Measurements from ENCODE around the gene LHX2.

DNA sequence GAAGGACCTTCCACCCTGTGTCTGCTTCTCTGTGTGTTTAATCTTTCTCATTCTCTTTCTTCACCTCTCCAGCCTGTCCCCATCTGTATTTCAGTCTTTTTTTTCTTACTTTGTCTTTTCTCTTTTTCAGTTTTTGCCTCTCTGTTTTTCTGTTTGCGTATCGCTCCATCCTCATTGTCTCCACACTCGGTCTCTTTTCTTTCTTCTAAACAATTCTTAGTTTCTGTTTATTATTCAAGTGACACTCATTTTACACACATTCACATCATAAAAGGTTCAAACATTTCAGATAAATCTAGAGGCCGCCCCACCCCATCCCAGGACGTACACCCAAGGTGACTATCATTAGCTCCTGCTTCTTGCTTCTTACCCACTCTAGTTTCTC is 9.8 kb downstream of the LHX2 start:
- TF ChIP-seq, protein P1, sequence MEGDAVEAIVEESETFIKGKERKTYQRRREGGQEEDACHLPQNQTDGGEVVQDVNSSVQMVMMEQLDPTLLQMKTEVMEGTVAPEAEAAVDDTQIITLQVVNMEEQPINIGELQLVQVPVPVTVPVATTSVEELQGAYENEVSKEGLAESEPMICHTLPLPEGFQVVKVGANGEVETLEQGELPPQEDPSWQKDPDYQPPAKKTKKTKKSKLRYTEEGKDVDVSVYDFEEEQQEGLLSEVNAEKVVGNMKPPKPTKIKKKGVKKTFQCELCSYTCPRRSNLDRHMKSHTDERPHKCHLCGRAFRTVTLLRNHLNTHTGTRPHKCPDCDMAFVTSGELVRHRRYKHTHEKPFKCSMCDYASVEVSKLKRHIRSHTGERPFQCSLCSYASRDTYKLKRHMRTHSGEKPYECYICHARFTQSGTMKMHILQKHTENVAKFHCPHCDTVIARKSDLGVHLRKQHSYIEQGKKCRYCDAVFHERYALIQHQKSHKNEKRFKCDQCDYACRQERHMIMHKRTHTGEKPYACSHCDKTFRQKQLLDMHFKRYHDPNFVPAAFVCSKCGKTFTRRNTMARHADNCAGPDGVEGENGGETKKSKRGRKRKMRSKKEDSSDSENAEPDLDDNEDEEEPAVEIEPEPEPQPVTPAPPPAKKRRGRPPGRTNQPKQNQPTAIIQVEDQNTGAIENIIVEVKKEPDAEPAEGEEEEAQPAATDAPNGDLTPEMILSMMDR (IDR thresholded peaks at IDR 0.05) = no peak
- TF ChIP-seq POLR2A (IDR thresholded peaks at IDR 0.05) = no peak

All from prostate gland (tissue), 2 donors.